ENCODE measurements around the gene ABCA2.

The ABCA2 gene

DNA sequence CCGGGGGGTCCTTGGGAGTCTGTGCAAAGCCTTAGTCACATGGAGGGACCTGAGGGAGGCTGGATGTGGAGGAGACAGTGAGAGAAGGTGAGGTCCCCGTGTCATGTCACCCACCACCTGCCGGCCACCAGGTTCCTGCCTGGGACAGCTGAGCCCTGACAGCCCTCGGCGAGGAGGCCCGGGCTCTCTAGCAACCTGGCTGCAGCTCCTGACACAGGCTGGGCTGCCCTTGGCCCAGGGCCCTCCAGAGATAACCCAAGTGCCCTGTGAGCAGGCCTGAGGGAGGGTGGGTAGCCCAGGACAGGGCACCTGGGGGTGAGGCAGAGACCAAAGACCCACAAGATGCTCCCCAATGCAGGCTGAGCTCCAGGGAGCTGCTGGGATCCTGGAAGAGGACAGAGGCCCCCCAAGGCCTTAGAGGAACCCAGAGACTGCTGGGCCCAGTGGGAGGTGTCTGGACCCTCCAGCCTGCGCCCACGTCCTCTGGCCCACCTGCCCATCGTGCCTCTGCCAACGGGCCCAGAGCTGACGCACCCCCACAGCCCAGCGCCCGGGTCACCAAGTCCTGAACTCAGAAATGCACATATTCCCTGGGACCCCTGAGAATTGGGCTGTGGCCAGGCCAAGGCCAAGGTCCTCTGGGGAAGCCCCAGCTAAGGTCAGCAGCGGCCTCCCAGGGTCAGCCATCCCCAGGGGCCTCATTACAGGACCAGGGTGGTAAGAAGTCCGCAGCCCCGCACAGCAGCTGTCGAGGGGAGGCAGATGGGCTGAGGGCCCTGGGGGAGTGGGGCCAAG lies 59.5 kb downstream of the ABCA2 start:
- DNase-seq (ENCODE audit: low read depth in 4 of 4, low spot score in 1 of 4), result no peak

GRCh38 chr9:136965771-136966484 lies 62.1 kb downstream of the ABCA2 start:
- no peak for DNase-seq (ENCODE audit: low read depth in 4 of 4, low spot score in 1 of 4)

- no peak for DNase-seq (ENCODE audit: low read depth in 4 of 4, low spot score in 1 of 4)
Measured at GRCh38 chr9:136964833-136965422, 63.1 kb downstream of the ABCA2 start.

- DNase-seq (ENCODE audit: low read depth in 4 of 4, low spot score in 1 of 4), result no peak
Measured at GRCh38 chr9:136964171-136964689, 63.8 kb downstream of the ABCA2 start.

GRCh38 chr9:136963751-136964150 lies 64.3 kb downstream of the ABCA2 start:
- DNase-seq (ENCODE audit: low read depth in 4 of 4, low spot score in 1 of 4), result no peak

DNA sequence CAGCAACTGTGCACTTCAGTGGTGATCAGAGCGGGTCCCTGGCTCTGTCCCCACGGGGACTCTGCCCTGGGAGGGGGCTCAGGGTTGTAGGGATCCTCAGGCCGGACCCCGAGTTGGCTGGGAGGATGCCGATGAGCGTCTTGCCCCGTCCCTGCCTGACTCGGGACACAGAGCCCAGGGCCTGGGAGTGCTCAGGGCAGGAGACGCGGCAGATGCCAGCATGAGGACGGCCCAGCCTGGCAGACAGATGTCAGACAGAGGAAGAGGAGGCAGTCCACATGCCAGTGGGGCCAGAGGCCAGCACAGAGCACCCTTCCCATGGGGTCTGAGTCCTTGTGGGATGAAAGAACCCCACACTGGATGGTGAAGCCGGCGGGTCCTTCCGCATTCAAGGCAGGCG lies 64.7 kb downstream of the ABCA2 start:
- no peak for DNase-seq (ENCODE audit: low read depth in 4 of 4, low spot score in 1 of 4)

DNA sequence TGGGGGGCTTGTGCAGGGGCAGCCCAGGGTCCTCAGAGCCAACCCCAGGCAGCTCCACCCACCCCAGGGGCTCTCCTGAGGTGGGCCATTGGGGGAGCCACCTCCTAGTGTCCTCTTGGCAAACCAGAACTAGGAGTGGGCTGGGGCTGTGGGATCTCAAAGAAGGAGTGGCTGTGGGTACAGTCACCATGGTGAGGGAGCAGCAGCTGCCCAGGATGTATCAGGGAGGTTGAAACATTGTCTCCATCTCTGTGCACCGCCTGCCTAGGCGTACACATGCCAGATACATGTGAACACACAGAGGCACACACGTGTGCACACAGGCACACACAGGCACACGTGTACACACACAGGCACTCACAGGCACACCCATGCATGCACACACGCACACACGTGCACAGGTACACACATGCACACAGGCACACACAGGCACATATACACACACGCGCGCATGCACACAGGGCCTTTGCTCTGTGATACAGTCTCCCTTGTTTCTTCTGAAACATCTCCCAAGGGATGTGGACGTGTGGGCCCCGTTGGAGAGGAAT lies 65.3 kb downstream of the ABCA2 start:
- DNase-seq (ENCODE audit: low read depth in 4 of 4, low spot score in 1 of 4), result no peak

- no peak for DNase-seq (ENCODE audit: low read depth in 4 of 4, low spot score in 1 of 4)
Measured at GRCh38 chr9:136962163-136962562, 65.9 kb downstream of the ABCA2 start.

DNA sequence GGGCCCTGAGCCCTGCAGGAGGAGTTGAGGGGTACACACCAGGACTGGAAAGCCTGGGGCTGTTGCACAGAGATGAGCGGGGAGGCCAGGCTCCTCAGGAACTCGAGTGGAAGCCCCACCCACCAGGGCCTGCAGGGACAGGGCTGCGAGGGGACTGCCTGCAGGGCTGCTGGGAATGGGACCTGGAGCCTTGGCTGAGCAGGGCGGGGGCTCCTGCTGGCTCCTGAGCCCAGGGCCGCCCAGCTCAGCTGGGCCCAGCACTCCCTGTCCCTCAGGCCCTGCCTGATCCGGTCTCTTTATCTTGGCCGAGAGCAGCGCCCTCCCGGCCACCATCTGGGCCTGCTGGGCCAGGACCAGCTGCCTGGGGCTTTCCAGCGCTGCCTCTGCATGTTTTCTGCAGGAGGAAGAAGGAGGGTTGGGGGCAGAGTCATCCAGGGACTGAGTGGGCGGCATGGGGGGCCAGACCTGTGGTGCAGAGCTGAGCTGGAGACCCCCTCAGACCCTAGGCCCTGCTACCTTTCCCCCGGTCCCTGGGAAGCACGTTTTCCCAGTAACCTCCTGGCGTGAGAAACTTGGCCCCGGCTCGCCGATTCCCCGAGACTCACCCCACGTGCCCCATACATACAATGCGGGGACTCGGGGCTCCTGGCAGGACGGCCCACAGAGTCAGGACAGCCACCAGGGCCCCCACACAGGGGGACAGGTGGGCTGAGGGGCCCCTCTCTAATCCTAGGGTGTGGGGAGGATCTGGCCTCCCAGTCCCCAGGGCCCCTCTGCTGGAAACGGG lies 66.6 kb downstream of the ABCA2 start:
- DNase-seq (ENCODE audit: low read depth in 4 of 4, low spot score in 1 of 4), result no peak

GRCh38 chr9:136960938-136961275 lies 67.1 kb downstream of the ABCA2 start:
- no peak for DNase-seq (ENCODE audit: low read depth in 4 of 4, low spot score in 1 of 4)

DNA sequence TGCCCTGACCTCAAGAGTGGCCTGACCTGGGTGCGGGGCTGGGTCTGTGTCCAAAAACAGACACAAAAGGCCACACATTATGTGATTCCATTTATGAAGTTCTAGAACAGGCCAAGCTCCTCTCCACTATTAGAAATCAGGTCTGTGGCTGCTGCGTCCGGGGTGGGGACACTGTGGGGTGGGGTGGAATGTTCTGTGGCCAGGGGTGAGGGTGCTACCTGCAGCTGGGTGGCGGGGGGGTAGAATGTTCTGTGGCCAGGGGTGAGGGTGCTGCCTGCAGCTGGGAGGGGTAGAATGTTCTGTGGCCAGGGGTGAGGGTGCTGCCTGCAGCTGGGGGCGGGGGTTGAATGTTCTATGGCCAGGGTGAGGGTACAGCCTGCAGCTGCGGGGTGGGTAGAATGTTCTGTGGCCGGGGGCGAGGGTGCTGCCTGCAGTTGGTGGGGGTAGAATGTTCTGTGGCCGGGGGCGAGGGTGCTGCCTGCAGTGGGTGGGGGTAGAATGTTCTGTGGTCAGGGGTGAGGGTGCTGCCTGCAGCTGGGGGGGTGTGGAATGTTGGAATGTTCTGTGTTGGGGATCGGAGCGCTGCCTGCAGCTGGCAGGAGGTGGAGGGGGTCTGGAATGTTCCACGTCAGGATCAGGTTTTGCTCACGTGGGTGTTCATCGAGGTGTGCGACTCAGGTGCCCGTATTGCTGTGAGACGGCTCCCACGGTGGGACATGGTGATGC lies 67.7 kb downstream of the ABCA2 start:
- DNase-seq (ENCODE audit: low read depth in 4 of 4, low spot score in 1 of 4), result no peak

GRCh38 chr9:136958898-136959850 lies 68.9 kb downstream of the ABCA2 start:
- DNase-seq (ENCODE audit: low read depth in 4 of 4, low spot score in 1 of 4), result no peak

DNA sequence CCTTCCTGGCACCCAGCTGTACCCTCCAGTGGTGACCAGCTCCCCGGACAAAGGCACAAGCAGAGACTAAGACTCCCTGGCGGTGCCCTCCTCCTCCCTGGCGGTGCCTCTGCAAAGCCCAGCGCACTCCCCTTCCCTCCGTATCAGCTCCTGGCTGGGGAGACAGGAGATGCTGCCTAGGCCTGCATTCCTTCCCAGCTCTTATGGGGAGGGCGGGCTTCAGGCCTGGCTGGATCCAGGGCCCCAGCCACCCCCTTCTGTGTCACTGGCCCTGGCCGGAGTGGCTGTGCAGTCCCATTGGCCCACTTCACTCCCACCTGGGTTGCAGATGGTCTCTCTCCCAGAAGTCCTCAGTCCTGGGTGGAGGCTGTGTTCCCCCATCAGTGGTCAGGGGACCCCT lies 69.6 kb downstream of the ABCA2 start:
- no peak for DNase-seq (ENCODE audit: low read depth in 4 of 4, low spot score in 1 of 4)

DNA sequence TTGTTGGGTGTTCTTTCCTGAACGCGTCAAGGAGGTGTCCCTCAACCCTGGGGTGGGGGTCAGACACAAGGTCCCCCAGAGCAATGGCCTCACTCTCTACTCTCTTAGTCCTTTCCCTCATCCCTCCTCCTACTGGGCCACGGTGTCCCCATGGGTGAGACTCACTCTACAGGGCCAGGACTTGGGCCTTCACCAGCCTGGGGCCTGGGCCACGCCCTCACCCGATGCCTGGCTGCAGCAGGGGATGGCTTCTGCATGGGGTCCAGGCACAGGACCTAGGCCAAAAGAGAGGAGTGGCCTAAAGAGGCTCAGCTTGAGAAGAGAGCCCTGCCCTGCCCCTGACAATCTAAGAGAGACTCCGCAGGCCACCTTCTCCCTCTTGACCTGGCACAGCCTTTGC lies 70.1 kb downstream of the ABCA2 start:
- no peak for DNase-seq (ENCODE audit: low read depth in 4 of 4, low spot score in 1 of 4)

DNA sequence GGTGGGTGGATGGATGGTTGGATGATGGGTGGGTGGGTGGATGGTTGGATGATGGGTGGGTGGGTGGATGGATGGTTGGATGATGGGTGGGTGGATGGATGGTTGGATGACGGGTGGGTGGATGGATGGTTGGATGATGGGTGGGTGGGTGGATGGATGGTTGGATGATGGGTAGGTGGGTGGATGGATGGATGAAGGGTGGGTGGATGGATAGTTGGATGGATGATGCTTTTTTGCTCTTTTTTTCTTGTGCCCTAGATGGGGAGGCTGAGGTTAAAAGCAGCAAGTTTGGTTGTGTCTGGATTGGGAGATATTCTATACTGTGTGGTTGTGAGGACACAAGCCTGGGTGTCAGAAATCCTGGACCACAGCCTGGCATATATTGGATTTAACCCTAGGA lies 70.6 kb downstream of the ABCA2 start:
- DNase-seq (ENCODE audit: low read depth in 4 of 4, low spot score in 1 of 4), result no peak
